ENCODE measurements around the gene TIMM17A.

DNA sequence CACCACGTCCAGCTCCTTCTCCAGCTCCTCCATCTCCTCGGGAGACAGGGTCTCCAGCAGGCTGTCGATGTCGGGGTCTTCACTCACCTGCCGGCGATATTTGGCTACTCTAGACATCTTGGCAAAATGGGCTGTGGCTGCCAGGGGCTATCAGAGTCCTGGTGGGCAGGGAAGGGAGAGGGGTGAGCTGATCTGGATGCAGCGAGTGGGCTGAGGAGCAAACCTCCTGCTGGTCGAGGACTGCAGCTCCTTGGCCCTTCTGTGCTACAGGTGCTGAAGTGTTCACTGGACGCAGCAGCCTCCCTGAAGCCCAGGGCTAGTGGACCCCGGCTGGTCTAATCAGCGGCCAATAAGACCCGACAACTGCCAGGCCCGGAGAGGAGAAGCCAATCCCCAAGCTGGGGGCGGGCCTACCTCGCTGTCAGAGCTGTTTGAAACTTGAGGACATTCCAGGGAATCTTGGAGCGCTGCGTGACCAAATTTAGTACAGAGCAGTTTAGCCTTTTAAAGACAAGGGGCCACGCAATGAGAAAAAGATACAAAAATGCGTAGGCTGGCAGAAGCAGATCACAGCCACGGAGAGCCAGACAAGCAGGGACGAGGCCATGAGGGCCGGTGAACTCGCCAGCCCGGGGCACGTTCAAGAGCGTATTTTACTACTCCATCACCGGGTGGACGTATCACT lies 8.9 kb upstream of the TIMM17A start, which contains the start of gene LMOD1:
- TF ChIP-seq CTCF (IDR thresholded peaks at IDR 0.05) (peak in 2 of 4 experiments; percentile 13 to 23), POLR2A (IDR thresholded peaks at IDR 0.05) (peak; percentile 89 to 97)

All from sigmoid colon (tissue), 3 donors.